Stimulated activated CD8-positive, alpha-beta memory T cell treated with anti-CD3 and anti-CD28 coated beads, Interleukin-4, amount 100 ng/mL, for 48 hours (primary cell): Measurements from ENCODE around the gene ZNF101.

Experiments
- DNase-seq: peaks from one replicate; pipeline ENCODE4 v3.0.0-alpha.2; 2020

Gene ZNF101

GRCh38 chr19:19668230-19669012 is at the start of gene ZNF101:
Gene ZNF101, plus strand, starts transcription at chr19:19668839. Its CDS starts 125 bp downstream, at chr19:19668964.
- DNase-seq, result peak; percentile 97

DNA sequence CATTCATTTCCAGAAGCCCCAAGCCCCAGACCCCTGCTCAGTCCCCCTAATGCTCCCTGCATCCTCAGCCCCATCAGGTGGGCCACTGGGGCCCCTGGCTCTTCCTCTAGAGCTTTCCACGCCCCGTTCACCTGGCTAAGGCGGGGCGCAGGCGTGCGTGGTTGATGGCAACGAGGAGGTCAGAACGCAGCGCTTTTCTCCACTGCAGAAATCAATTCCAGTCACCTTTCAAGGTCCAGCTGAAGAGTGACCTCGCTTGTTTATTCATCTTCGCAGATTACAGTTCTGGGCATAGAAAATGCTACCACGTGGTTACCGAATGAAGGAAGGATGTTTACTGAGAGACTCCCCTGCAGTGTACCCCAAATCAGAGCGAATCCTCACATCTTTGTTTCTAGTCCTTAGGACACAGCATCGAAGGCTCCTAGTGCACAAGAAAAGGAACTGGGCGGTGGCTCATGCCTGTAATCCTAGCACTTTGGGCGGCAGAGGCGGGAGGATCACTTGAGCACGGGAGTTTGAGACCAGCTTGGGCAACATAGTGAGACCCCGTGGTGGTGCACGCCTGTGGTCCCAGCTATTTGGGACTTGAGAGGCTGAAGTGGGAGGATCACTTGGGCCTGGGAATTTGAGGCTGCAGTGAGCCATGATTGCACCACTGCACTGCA is 49.3 kb upstream of the ZNF101 start:
- no peak for DNase-seq

DNA sequence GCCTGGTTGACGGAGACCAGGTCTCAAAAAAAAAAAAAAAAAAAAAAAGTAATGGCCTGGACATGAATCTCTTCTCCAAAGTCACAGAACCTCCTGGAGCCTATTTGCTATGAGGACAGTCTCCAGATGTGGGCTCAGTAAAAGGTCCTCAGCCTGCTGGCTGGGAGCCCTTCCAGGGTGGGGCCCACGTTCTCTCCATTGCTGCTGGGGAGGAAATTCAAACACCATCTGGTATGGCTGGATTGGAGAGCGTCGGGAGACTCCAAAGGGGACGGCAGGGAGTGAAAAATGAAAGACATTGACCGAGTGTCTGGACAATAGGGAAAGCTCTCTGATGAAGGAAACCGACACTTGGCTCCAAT is 48.8 kb upstream of the ZNF101 start:
- no peak for DNase-seq

- DNase-seq, result no peak
These were observed 45.3 kb upstream of the ZNF101 start for GRCh38 chr19:19623383-19623782.

GRCh38 chr19:19624032-19624570 is 44.5 kb upstream of the ZNF101 start:
- no peak for DNase-seq

DNA sequence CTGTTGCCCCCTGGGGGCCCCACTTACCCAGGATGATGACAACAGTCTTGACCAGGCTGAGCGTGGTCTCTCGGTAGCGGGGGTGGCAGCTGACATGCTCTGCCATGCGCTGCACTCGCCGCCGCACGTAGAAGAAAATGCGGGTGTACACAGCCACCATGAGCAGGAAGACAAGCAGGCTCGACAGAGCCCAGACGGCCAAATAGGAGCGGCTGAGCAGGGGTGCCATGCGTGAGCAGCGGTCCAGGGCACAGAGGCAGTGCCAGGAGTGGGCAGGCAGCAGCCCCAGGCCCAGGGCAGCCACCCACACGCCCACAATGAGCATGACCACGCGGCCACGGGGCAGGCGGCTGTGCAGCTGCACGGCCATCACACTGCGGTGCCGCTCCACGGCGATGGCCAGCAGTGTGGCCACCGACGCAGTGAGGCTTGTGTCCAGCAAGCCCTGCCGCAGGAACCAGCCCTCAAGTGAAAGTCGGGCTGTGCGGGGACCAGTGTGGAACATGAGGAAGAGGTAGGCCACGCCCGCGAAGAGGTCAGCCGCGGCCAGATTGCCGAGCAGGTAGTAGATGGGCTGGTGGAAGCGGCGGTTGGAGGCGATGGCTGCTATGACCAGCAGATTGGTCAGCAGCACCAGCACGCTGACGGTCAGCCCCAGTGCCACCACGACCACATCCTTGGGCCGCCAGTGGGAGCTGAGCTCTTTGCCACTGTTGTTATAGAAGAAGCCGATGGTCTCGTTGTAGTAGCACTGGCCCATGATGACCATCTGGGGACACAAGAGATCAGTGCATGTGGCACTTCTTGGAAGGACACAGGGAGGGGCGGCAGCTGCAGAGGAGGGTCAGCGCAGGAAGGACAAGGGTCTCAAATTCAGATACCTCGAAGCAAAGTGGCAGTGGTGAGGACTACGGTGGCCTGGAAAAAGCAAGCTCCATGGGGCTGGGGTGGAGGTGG is 41.8 kb upstream of the ZNF101 start:
- no peak for DNase-seq

DNA sequence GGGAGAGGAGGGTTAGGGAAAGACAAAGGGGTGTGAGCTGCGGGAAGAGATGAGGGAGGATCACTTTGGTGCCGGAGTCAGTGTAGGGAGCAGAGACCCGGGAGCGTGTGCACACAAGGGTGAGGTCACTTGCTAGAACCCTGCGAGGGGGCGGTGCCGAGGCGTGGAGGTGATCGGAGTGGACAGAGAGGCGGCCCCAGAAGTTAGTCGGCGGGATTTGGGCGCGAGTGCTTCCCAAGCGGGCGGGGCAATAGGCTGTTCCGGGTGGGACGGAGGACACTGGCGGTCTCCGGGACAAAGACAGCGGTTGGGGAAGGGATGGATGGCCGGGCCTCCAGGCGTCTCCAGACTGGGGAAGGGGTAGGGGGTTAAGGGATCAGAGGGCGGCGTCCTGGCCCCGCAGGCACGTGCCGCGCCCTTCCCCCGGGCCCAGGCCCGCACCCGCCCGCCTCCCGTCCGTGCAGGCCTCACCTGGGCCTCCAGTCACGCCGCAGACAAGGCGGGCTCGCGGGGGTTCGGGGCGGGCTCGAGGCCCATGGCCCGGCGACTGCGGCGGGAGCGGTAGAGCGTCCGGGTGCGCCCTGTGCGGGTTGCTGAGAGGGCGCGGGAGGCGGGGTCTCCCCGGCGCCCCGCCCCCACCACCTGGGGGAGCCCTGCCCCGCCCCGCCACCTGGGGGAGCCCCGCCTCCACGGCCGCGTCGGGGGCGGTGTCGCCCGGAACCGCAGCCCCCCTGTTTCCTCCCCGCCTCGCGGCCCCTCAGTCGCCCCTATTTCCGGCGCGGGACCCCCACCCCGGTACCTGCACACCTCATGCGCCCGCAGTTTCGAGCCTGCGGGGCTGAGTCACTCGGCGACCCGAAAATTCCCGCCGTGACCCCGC is 40.8 kb upstream of the ZNF101 start, which contains the start of gene LPAR2:
TSS of gene LPAR2 (minus strand) at position 600 of the 880 bp plus-strand sequence. CDS start 945 bp downstream, outside the sequence.
- DNase-seq, result peak; percentile 78

DNA sequence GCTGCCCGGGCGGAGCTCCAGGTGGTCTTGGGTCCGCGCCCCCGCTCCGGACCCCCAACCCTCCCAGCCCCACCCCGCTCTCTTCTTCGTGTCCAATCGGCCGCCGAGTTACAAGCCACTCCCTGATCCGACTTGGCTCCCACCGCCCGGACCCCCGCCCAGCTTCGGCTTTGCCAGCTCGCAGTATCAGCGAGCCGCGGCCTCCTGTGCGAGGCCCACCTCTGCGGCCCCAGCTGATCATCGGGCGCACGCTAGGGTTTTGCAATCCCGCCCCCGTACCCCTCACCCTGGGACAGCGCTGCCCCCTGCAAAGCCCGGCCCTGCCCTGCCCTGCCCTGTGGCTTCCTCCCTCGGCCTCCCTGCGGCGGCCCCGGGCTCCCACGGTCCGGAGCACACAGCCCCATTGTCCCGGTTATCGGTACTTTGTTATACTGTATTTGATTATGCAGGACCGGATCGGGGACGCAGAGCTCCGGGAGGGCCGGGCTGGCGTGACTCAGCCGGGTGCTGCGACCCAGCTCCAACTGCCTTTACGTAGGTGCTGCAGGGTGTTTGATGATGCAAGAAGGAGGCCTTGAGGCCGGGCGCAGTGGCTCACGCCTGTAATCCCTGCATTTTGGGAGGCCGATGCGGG is 40.0 kb upstream of the ZNF101 start:
- DNase-seq, result peak; percentile 65

DNA sequence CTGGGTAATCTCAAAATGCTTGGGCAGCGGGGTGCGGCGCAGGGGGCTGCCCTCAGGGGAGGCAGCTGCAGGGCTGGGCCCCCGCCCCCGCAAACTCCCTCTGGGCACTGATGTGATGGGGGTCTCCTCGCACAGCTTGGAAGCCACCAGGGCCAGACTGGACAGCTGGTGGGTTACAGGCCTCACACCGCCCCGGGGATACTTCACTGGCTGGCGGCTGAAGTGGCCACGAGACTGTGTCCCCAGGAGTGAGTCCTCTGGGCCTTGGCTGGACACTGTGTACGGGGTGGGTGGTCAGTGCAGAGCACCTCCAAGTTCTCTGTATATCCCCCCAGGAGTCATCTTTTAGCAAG is 38.6 kb upstream of the ZNF101 start:
- no peak for DNase-seq

GRCh38 chr19:19630426-19630825 is 38.2 kb upstream of the ZNF101 start:
- DNase-seq, result no peak

DNA sequence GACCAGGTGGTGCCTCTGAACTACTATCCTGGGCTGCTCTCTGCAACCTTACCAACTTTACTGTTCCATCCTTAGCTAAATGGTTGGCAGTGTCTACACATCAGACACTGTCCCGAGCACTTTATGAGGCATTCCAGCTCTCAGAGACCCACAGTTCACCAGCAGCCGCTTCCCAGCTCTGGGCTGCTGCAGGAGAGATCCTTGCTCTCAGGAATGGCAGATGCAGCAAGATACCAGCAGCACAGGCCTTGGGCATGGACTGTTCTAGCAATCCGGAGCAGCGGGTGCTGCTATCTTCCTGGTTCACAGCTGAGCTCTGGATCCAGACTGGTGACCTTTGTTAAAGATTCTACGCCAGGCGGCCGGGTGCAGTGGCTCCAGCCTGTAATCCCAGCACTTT is 37.3 kb upstream of the ZNF101 start:
- DNase-seq, result no peak

- no peak for DNase-seq
These were observed 36.0 kb upstream of the ZNF101 start for GRCh38 chr19:19632661-19633060.

DNA sequence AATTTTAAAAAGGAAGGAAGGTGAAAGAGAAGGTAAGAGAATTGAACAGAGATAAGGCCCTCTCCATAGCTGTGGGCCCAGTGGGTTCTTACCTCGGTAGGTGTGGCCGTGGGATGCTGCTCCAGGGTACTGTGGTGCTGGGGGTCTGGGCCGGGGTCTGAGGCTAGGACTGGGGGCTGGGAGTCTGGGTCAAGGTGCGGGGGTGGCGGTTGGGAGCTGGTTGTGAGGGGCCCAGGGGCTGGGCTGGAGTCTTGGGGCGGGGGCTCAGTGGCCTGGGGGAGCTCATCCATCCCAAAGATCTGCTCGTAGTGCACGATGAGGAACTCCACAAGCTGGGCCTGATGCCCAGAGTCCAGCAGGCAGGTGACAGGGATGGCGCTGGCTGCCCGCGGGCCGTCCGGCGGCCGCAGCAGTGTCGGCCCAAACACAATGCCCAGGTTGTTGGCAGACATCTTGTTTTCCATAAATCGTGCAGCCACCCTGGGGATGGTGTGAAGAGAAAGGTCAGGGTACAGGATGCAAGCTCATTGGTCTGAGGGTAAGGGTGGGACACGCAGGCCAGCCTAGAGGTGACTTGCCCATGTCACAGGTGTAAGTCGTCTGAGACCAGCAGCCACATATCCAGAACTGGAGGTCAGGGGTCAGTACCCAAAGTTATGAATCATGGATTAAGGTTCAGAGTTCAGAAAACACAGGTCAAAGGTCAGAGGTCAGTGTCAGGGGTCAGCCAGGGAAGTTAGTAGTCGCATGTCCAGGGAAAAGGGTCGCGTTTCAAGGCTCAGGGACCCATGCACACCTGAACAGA is 34.7 kb upstream of the ZNF101 start:
- DNase-seq, result no peak

- DNase-seq, result no peak
These were observed 33.9 kb upstream of the ZNF101 start for GRCh38 chr19:19634516-19635312.

DNA sequence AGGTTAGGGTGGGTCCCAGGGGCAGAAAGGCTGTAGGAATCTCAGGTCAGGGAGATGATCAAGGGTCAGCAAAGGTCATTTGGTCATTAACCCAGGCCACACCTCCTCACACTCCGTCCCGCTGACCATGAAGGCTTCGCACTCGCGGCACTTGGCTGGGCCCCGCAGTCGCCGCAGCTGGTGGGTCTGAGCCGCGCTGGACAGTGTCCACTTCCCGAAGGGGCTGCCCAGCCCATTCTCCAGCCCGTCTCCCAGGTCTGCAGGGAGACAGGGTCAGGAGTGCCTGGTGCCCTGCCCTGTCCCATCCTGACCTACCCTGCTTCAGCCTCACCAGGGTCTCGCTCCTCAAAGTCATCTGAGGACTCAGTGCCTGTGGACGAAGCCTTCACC is 33.3 kb upstream of the ZNF101 start:
- no peak for DNase-seq

GRCh38 chr19:19636573-19637185 is 32.0 kb upstream of the ZNF101 start:
- no peak for DNase-seq

GRCh38 chr19:19637186-19637522 is 31.5 kb upstream of the ZNF101 start:
- no peak for DNase-seq

DNA sequence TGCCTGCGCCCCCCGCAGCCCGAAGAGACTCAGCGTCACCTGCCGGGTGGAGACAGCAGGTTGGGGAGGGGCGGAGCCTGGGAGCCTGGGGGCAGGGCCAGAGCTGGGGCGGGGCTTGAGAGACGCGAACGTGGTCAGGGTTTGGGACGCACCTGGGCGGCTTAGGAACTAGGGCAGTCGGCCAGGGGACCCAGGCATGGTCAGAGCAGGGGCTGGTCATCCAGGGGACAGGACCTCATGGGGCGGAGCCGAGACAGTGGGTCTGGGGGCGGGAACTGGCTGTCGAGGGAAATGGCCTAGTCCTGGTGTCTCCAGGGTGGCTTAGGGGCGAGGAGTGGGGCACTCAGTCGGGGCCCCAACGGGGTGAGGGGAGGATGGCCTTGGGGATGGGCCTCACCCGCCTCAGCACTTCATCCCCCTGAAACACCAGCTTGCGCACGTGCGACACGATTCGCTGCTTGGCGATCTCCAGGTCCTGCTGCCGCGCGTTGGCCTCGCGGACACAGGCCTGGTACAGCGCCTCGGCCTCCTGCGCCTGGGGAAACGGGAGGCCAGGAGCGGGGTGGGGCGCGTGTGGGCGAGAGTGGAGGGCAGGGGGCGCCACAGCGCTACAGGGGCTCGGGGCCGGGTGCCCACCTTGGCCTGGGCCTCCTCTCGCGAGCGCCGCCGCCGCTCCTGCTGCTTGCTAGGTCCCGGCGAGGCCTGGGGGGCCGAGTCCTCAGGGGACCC is 31.0 kb upstream of the ZNF101 start:
- DNase-seq, result peak; percentile 44
